K562 (cell line): ENCODE measurements around the gene ZNF488. TPM values are rescaled to one million over a fixed set of nuclear protein-coding genes. Genes with fewer than 3 reads are reported as not detected.

Source experiments
- EHMT2 ChIP-seq: fragments of 450-650 bp; IDR thresholded peaks from 2 replicates; pipeline ENCODE4 v1.6.1; 2018; ENCODE audit warnings: antibody characterized with exemption
- ETV5 ChIP-seq: sonication (generic); formaldehyde crosslinking; IDR thresholded peaks from 2 replicates; pipeline ENCODE4 v1.4.0; 2020; ENCODE audit warnings: low read depth, mild to moderate bottlenecking, missing genetic modification reagents
- HDAC3 ChIP-seq: fragments of 450-650 bp; IDR thresholded peaks from 2 replicates; pipeline ENCODE4 v1.6.1; 2018; ENCODE audit warnings: borderline replicate concordance, mild to moderate bottlenecking, moderate library complexity; ENCODE audit not compliant: partially characterized antibody
- KDM2B ChIP-seq: fragments of 250-450 bp; sonication (Bioruptor Pico); IDR thresholded peaks from 2 replicates; pipeline ENCODE4 v1.8.0; 2021; ENCODE audit warnings: mild to moderate bottlenecking, moderate library complexity
- LCOR ChIP-seq: sonication (generic); formaldehyde crosslinking; IDR thresholded peaks from 2 replicates; pipeline ENCODE4 v1.8.0; 2022; ENCODE audit warnings: mild to moderate bottlenecking, missing genetic modification reagents
- MEF2D ChIP-seq: conservative IDR thresholded peaks from 2 replicates; pipeline ENCODE4 v1.6.1; 2016; ENCODE audit warnings: low read depth, missing genetic modification characterization, missing compliant biosample characterization
- MGA ChIP-seq: fragments of 450-650 bp; IDR thresholded peaks from 2 replicates; pipeline ENCODE4 v1.6.1; 2016; ENCODE audit warnings: mild to moderate bottlenecking, moderate library complexity
- NCOA6 ChIP-seq: fragments of 450-650 bp; IDR thresholded peaks from 2 replicates; pipeline ENCODE4 v1.6.1; 2017; ENCODE audit warnings: mild to moderate bottlenecking
- PTTG1 ChIP-seq: fragments of 450-650 bp; IDR thresholded peaks from 2 replicates; pipeline ENCODE4 v1.6.1; 2016; ENCODE audit warnings: low read depth, mild to moderate bottlenecking, missing genetic modification characterization, missing compliant biosample characterization
- SMAD3 ChIP-seq: fragments of 450-650 bp; formaldehyde crosslinking; conservative IDR thresholded peaks from 2 replicates; pipeline ENCODE4 v1.4.0; 2020; ENCODE audit warnings: mild to moderate bottlenecking
- U2AF2 ChIP-seq: fragments of 200-400 bp; formaldehyde crosslinking; optimal IDR thresholded peaks from 2 replicates; pipeline ENCODE3; 2017; ENCODE audit warnings: low read depth, mild to moderate bottlenecking, low read length
- ZMIZ1 ChIP-seq, 2 experiments: fragments of 150-350 bp in 1 of 2; IDR thresholded peaks; 2 replicates each; pipeline ENCODE4 v1.6.1; 2012 to 2016; ENCODE audit warnings: low read depth in 2 of 2, low read length in 2 of 2, mild to moderate bottlenecking in 1 of 2, moderate library complexity in 1 of 2
- ZNF140 ChIP-seq: fragments of 250-450 bp; sonication (Bioruptor Pico); IDR thresholded peaks from 2 replicates; pipeline ENCODE4 v1.8.0; 2021; ENCODE audit warnings: moderate library complexity, mild to moderate bottlenecking, inconsistent platforms
- ZSCAN29 ChIP-seq: fragments of 450-650 bp; IDR thresholded peaks from 2 replicates; pipeline ENCODE4 v1.6.1; 2017
- polyA plus RNA-seq, 8 experiments: library from polyadenylated mRNA; depleted of rRNA in 4 of 8; stranded (reverse) in 5 of 8; unstranded in 3 of 8; fragments of >200 nt; fragmentation: Nextera tagmentation in 2 of 8; fragmentation: Illumina TruSeq in 1 of 8; extraction: Ambion mirVana in 2 of 8; extraction: Trizol in 1 of 8; gene quantifications; 2 replicates each; pipeline versions ENCODE4 v1.2.1 to v1.2.3, GENCODE V29; 2011 to 2014; ENCODE audit warnings: inconsistent platforms in 1 of 8, missing spikeins in 1 of 8
- total RNA-seq, 7 experiments: library from RNA; depleted of rRNA in 6 of 7; stranded (reverse); fragments of >200 nt in 6 of 7; fragmentation: Illumina TruSeq in 2 of 7; extraction: Trizol in 2 of 7; gene quantifications; 2 replicates each; pipeline versions ENCODE4 v1.2.1 to v1.2.3, GENCODE V29; 2011 to 2021; ENCODE audit warnings: low replicate concordance in 1 of 7

Gene ZNF488
- total and polyA plus RNA-seq, 9 of the 15 experiments (the other 6 are each of a cell fraction or from before 2014, with no cell fraction given) = 0.03 to 0.09 (median 0.05) TPM; not detected in 3

- TF ChIP-seq ZMIZ1 (IDR thresholded peaks at IDR 0.05; ENCODE audit: low read depth in 2 of 2, low read length in 2 of 2) (no peak), PTTG1 (tag) (no peak), SMAD3 (CRISPR knock-in tag) (0 out of 2 replicates have a peak, but pooled peaks have one; percentile 51), KDM2B (no peak), EHMT2 (peak; percentile 85), U2AF2 (no peak), MEF2D (tag) (no peak), NCOA6 (no peak), ETV5 (CRISPR knock-in tag) (no peak), MGA (no peak; the same call in 1 of the 2 replicates), ZNF140 (CRISPR knock-in tag) (no peak), ZSCAN29 (no peak), HDAC3 (peak; percentile 58), LCOR (no peak)
These were observed 47.5 kb downstream of the ZNF488 start (continued) for GRCh38 chr10:47336387-47337134.
